ENCODE measurements around the gene ALKBH7. TPM values are rescaled to one million over a fixed set of nuclear protein-coding genes. Genes with fewer than 3 reads are reported as not detected.

ALKBH7 gene
- total RNA-seq, 1 donor: 52.1 TPM

GRCh38 chr19:6381030-6381750 is 8.6 kb downstream of the ALKBH7 start:
- Histone ChIP-seq H3K36me3 (ENCODE audit: insufficient read depth, low read length) (peaks cover 54% of the 10 kb centered on the region), H3K27ac (ENCODE audit: low read depth, low read length) (no peak overlapping the region), H3K4me2 (ENCODE audit: insufficient read depth, low read length) (no peak overlapping the region), H2AFZ (ENCODE audit: low read length) (no peak overlapping the region), H3K9me3 (ENCODE audit: low read depth, low read length) (no peaks in the 10 kb centered on the region), H3K79me2 (ENCODE audit: insufficient read depth, low read length) (no peaks in the 10 kb centered on the region), H3K4me3 (ENCODE audit: insufficient read depth, low read length) (no peak overlapping the region), H4K20me1 (ENCODE audit: insufficient read depth, low read length) (no peaks in the 10 kb centered on the region), H3K27me3 (ENCODE audit: insufficient read depth, low read length) (no peaks in the 10 kb centered on the region), H3K4me1 (ENCODE audit: insufficient read depth, low read length) (no peaks in the 10 kb centered on the region)
- DNase-seq (ENCODE audit: insufficient read length, low spot score, missing footprints): peak; percentile 21
- no peak for TF ChIP-seq CTCF (IDR thresholded peaks at IDR 0.05; ENCODE audit: extremely low read depth, low read depth, low read length)

- Histone ChIP-seq H3K27me3 (ENCODE audit: insufficient read depth, low read length) (no peaks in the 10 kb centered on the region), H3K36me3 (ENCODE audit: insufficient read depth, low read length) (peaks cover 69% of the 10 kb centered on the region), H3K4me3 (ENCODE audit: insufficient read depth, low read length) (no peak overlapping the region), H3K79me2 (ENCODE audit: insufficient read depth, low read length) (no peaks in the 10 kb centered on the region), H3K9me3 (ENCODE audit: low read depth, low read length) (no peaks in the 10 kb centered on the region), H3K4me1 (ENCODE audit: insufficient read depth, low read length) (no peaks in the 10 kb centered on the region), H3K4me2 (ENCODE audit: insufficient read depth, low read length) (no peak overlapping the region), H2AFZ (ENCODE audit: low read length) (no peak overlapping the region), H4K20me1 (ENCODE audit: insufficient read depth, low read length) (peaks cover under 1% of the 10 kb centered on the region), H3K27ac (ENCODE audit: low read depth, low read length) (no peak overlapping the region)
- TF ChIP-seq CTCF (IDR thresholded peaks at IDR 0.05; ENCODE audit: extremely low read depth, low read depth, low read length): no peak
- DNase-seq (ENCODE audit: insufficient read length, low spot score, missing footprints): no peak
Observed at GRCh38 chr19:6383188-6383587, 10.6 kb downstream of the ALKBH7 start.

GRCh38 chr19:6384381-6384780 is 11.8 kb downstream of the ALKBH7 start:
- H3K4me3 ChIP-seq (ENCODE audit: insufficient read depth, low read length): no peak overlapping the region
- DNase-seq (ENCODE audit: insufficient read length, low spot score, missing footprints): no peak
- H3K79me2 ChIP-seq (ENCODE audit: insufficient read depth, low read length): no peaks in the 10 kb centered on the region
- TF ChIP-seq CTCF (IDR thresholded peaks at IDR 0.05; ENCODE audit: extremely low read depth, low read depth, low read length): no peak
- H3K4me1 ChIP-seq (ENCODE audit: insufficient read depth, low read length): no peaks in the 10 kb centered on the region
- H2AFZ ChIP-seq (ENCODE audit: low read length): no peak overlapping the region
- peaks cover 76% of the 10 kb centered on the region for H3K36me3 ChIP-seq (ENCODE audit: insufficient read depth, low read length)
- no peaks in the 10 kb centered on the region for H3K27me3 ChIP-seq (ENCODE audit: insufficient read depth, low read length)
- peaks cover 2% of the 10 kb centered on the region for H4K20me1 ChIP-seq (ENCODE audit: insufficient read depth, low read length)
- H3K4me2 ChIP-seq (ENCODE audit: insufficient read depth, low read length): no peak overlapping the region
- no peak overlapping the region for H3K27ac ChIP-seq (ENCODE audit: low read depth, low read length)
- no peaks in the 10 kb centered on the region for H3K9me3 ChIP-seq (ENCODE audit: low read depth, low read length)

GRCh38 chr19:6387372-6387771 is 14.8 kb downstream of the ALKBH7 start:
- Histone ChIP-seq H3K36me3 (ENCODE audit: insufficient read depth, low read length) (peaks cover 65% of the 10 kb centered on the region), H3K79me2 (ENCODE audit: insufficient read depth, low read length) (peaks cover 16% of the 10 kb centered on the region), H3K27ac (ENCODE audit: low read depth, low read length) (no peak overlapping the region), H3K27me3 (ENCODE audit: insufficient read depth, low read length) (no peaks in the 10 kb centered on the region), H3K4me3 (ENCODE audit: insufficient read depth, low read length) (no peak overlapping the region), H3K9me3 (ENCODE audit: low read depth, low read length) (no peaks in the 10 kb centered on the region), H3K4me1 (ENCODE audit: insufficient read depth, low read length) (peaks cover 8% of the 10 kb centered on the region), H2AFZ (ENCODE audit: low read length) (no peak overlapping the region), H4K20me1 (ENCODE audit: insufficient read depth, low read length) (peaks cover 2% of the 10 kb centered on the region), H3K4me2 (ENCODE audit: insufficient read depth, low read length) (no peak overlapping the region)
- DNase-seq (ENCODE audit: insufficient read length, low spot score, missing footprints): no peak
- no peak for TF ChIP-seq CTCF (IDR thresholded peaks at IDR 0.05; ENCODE audit: extremely low read depth, low read depth, low read length)

Data from osteoblast (primary cell).